Mononuclear cell (primary cell): ENCODE measurements around the gene COPS7A. TPM values are rescaled to one million over a fixed set of nuclear protein-coding genes. Genes with fewer than 3 reads are reported as not detected.
"Not testable (repeated sequence)": the region's sequence is repeated elsewhere in the genome, so short reads cannot be mapped to it uniquely, and the experiment has no call there.

Source experiments
- H3K27me3 ChIP-seq: 2 replicates; pipeline ENCODE4 v1.6.0; 2011; ENCODE audit warnings: low read length, control low read depth; ENCODE audit not compliant: insufficient read depth
- H3K4me1 ChIP-seq: 2 replicates; pipeline ENCODE4 v1.5.1; 2011; ENCODE audit warnings: mild to moderate bottlenecking, low read length, control low read depth; ENCODE audit not compliant: insufficient read depth
- H3K4me3 ChIP-seq: 2 replicates; pipeline ENCODE4 v1.5.1; 2011; ENCODE audit warnings: mild to moderate bottlenecking, low read length, moderate library complexity
- H3K9me3 ChIP-seq: 2 replicates; pipeline ENCODE4 v1.5.1; 2011; ENCODE audit warnings: low read depth, mild to moderate bottlenecking, control low read depth, low read length
- total RNA-seq: library from RNA; depleted of rRNA; stranded (reverse); fragments of >200 nt; gene quantifications from one replicate; pipeline ENCODE4 v1.2.3, GENCODE V29; 2012

Gene COPS7A
- total RNA-seq, 1 donor, result 9.3 TPM

DNA sequence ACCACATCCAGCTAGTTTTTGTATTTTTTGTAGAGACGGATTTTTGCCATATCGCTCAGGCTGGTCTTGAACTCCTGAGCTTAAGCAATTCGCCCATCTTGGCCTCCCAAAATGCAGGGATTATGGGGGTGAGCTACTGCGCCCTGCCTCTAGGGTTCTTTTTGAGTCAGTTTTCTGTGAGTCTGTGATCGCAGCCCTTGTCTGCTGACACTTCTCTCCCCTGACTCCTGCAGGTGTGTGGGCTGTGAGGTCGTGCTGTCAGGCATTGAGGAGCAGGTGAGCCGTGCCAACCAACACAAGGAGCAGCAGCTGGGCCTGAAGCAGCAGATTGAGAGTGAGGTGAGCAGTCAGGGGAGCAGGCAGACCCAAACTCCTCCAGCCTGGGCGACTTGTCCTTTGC, 6.3 kb downstream of the COPS7A start:
- Histone ChIP-seq H3K9me3 (no peaks in the 10 kb centered on the region), H3K27me3 (no peaks in the 10 kb centered on the region), H3K4me1 (peaks cover 5% of the 10 kb centered on the region), H3K4me3 (no peak overlapping the region)

- H3K27me3 ChIP-seq, result no peaks in the 10 kb centered on the region
- H3K4me1 ChIP-seq, result no peaks in the 10 kb centered on the region
- H3K4me3 ChIP-seq, result no peak overlapping the region
- no peaks in the 10 kb centered on the region for H3K9me3 ChIP-seq
Observed at GRCh38 chr12:6734506-6735387, 10.9 kb downstream of the COPS7A start.

DNA sequence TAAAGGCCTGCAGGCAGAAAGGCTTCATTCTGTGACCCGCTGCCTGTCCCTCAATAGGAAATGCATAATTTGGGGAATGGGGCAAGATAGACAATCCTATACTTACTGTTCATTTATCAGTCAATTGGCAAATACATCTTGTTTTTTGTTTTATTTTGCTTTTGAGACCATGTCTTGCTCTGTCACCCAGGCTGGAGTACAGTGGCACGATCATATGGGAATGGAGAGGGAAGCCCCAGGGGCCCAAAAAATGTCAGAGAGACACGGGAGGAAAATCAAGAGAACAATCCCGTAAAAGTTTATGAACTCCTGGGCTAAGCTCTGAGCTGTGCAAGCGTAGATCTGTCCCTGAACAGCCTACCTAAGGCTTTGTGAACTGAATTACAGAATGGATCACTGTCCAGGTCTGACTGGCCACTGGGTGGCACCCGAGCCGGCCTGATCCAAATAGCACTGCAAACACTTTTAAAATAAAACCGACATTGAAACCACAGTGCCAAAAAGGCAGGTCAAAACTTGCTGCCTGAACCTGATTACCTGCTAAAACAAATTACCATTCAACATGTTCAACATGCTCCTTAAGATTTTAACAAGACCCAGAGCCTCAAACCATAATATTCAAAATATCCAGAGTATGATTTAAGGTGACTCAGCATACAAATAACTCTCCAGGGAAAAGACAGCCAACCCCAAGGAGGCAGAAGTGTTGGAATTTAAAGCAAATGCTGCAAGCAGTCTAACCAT, 11.8 kb downstream of the COPS7A start:
- no peaks in the 10 kb centered on the region for H3K27me3 ChIP-seq
- no peaks in the 10 kb centered on the region for H3K9me3 ChIP-seq
- no peaks in the 10 kb centered on the region for H3K4me1 ChIP-seq
- no peak overlapping the region for H3K4me3 ChIP-seq

DNA sequence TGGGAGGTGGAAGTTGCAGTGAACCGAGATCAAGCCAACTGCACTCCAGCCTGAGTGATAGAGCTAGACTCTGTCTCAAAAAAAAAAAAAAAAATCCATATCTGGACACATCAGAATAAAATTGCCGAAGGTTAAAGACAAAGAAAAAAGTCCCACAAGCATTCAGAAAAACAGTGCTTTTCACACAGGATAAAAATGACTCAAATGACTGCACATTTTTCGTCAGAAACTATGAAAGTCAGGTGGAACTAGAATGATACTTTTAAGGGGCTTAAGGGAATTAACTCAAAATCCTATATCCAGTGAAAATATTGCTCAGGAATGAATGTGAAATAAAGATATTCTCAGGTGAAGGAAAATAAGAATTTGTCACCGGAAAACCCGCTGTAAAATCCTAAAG, 12.9 kb downstream of the COPS7A start:
- H3K27me3 ChIP-seq, result no peaks in the 10 kb centered on the region
- H3K4me3 ChIP-seq, result no peak overlapping the region
- no peaks in the 10 kb centered on the region for H3K4me1 ChIP-seq
- no peaks in the 10 kb centered on the region for H3K9me3 ChIP-seq

DNA sequence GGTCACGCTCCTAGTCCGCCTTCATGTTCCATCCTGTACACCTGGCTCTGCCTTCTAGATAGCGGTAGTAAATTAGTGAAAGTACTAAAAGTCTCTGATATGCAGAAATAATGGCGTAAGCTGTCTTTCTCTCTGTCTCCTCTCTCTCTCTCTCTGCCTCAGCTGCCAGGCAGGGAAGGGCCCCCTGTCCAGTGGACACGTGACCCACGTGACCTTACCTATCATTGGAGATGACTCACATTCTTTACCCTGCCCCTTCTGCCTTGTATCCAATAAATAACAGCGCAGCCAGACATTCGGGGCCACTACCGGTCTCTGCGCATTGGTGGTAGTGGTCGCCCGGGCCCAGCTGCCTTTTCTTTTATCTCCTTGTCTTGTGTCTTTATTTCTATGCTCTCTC, 18.2 kb downstream of the COPS7A start:
- H3K4me1 ChIP-seq, result peaks cover 22% of the 10 kb centered on the region
- H3K27me3 ChIP-seq, H3K4me3 ChIP-seq, H3K9me3 ChIP-seq: not testable (repeated sequence)

DNA sequence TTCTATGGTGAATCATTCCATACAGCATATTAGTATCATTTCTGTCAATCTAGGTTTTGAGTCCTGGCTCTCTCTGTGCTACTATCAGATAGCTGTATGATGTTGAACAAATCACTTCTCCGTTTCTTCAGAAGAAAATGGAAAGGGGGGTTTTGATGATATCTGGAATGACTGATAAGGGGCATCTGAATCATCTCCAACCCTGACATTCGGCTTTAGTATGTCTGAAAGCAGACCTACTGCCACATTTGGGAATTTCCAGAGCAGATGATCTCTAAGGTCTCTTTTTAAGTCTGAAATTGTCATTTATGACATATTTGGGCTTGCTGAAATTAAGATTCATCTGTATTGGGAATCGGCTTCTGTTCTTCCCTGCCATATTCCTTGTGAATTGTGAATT, 19.0 kb downstream of the COPS7A start:
- Histone ChIP-seq H3K4me3 (no peak overlapping the region), H3K9me3 (no peaks in the 10 kb centered on the region), H3K4me1 (peaks cover 22% of the 10 kb centered on the region), H3K27me3 (no peaks in the 10 kb centered on the region)

DNA sequence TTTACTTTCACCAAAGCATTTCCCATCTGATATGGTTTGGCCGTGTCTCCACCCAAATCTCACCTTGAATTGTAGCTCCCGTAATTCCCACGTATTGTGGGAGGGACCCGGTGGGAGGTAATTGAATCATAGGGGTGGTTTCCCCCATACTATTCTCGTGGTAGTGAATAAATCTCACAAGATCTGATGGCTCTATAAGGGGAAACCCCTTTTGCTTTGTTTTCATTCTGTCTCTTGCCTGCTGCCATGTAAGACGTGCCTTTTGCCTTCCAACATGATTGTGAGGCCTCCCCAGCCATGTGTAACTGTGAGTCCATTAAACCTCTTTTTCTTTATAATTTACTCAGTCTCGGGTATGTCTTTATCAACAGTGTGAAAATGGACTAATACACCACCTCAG, 19.5 kb downstream of the COPS7A start:
- H3K4me3 ChIP-seq, H3K9me3 ChIP-seq: not testable (repeated sequence)

GRCh38 chr12:6745741-6746525, 22.1 kb downstream of the COPS7A start:
- Histone ChIP-seq H3K9me3 (no peaks in the 10 kb centered on the region), H3K27me3 (no peaks in the 10 kb centered on the region), H3K4me3 (no peak overlapping the region), H3K4me1 (peaks cover 22% of the 10 kb centered on the region)

More for the DNA sequence above, 19.5 kb downstream of the COPS7A start:
- peaks cover 22% of the 10 kb centered on the region for H3K4me1 ChIP-seq
- H3K27me3 ChIP-seq, result not testable (repeated sequence)

- Histone ChIP-seq H3K4me1 (peaks cover 27% of the 10 kb centered on the region), H3K4me3 (no peak overlapping the region), H3K27me3 (no peaks in the 10 kb centered on the region), H3K9me3 (no peaks in the 10 kb centered on the region)
Observed at GRCh38 chr12:6747216-6747615, 23.4 kb downstream of the COPS7A start.

GRCh38 chr12:6748761-6749160, 24.9 kb downstream of the COPS7A start:
- Histone ChIP-seq H3K4me1 (peaks cover 33% of the 10 kb centered on the region), H3K4me3 (no peak overlapping the region), H3K9me3 (no peaks in the 10 kb centered on the region), H3K27me3 (no peaks in the 10 kb centered on the region)

- Histone ChIP-seq H3K9me3 (no peaks in the 10 kb centered on the region), H3K27me3 (no peaks in the 10 kb centered on the region), H3K4me3 (no peak overlapping the region), H3K4me1 (peaks cover 29% of the 10 kb centered on the region)
Observed at GRCh38 chr12:6750506-6750905, 26.7 kb downstream of the COPS7A start.

- no peaks in the 10 kb centered on the region for H3K27me3 ChIP-seq
- H3K4me1 ChIP-seq, result peaks cover 18% of the 10 kb centered on the region
- H3K4me3 ChIP-seq, result no peak overlapping the region
- no peaks in the 10 kb centered on the region for H3K9me3 ChIP-seq
Observed at GRCh38 chr12:6751767-6752166, 27.9 kb downstream of the COPS7A start.

DNA sequence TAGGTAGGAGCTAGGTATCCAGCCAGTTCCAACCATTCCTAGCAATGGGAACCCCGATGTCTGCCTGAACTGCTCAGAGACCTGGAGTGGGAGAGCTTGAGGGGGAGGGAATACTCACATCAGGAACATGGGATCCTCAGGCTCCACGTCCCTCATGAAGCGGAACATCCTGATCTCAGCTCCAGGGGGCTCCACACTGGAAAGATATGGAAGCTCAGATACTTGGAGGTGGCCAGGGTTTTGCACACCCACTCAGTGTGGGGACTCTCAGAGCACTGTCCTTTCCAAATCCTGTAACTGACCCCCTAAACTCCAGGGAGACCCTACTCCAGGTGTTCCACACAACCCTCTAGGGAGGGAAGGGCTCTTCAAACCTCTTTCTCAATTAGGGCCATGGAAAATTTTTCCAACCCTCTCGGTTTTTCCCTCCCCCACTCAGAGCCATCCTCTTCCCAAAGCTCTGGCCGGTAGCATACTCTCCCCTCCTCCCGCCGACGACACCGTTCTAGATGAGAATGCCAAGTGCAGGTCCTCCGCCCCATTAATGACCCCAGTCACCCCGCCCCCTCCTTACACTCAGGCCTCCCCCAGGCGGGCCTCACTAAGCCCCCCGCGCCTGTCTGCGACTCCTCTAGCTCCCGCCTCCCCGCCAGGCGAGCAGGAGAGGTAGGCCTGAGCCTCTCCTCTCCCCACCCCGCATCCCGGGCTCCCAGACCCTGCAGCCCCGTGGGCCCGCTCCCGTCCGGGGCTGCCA, 28.5 kb downstream of the COPS7A start:
- Histone ChIP-seq H3K27me3 (no peaks in the 10 kb centered on the region), H3K4me1 (peaks cover 18% of the 10 kb centered on the region), H3K4me3 (peak overlapping the region; percentile 86), H3K9me3 (no peaks in the 10 kb centered on the region)

- peak within 1 kb of the TSS; percentile 86 for H3K4me3 ChIP-seq
- H3K9me3 ChIP-seq, result no peaks in the 10 kb centered on the region
- peaks cover 18% of the 10 kb centered on the region for H3K4me1 ChIP-seq
- no peaks in the 10 kb centered on the region for H3K27me3 ChIP-seq
Observed at GRCh38 chr12:6752921-6753771, 29.3 kb downstream of the COPS7A start, which contains the start of gene MLF2. MLF2 (minus strand) TSS chr12:6753141; CDS start chr12:6752334, 807 bp downstream.
